Measurements from ENCODE around the gene RASGRF2. TPM values are rescaled to one million over a fixed set of nuclear protein-coding genes. Genes with fewer than 3 reads are reported as not detected.

RASGRF2 gene
- total RNA-seq, 1 donor from 2014 or later, result 0.05 TPM

GRCh38 chr5:81136557-81136956 lies 176.4 kb downstream of the RASGRF2 start:
- H3K27ac Mint-ChIP-seq (ENCODE audit: unreplicated experiment), result no peak overlapping the region
- DNase-seq (ENCODE audit: extremely low spot score, unreplicated experiment), result no peak
- peaks cover 16% of the 10 kb centered on the region for H3K27me3 Mint-ChIP-seq (ENCODE audit: unreplicated experiment)
- H3K9me3 Mint-ChIP-seq (ENCODE audit: unreplicated experiment), result peaks cover 9% of the 10 kb centered on the region
- peaks cover 13% of the 10 kb centered on the region for H3K4me1 Mint-ChIP-seq (ENCODE audit: unreplicated experiment)
- no peaks in the 10 kb centered on the region for H3K36me3 Mint-ChIP-seq (ENCODE audit: unreplicated experiment)
- TF ChIP-seq, protein P1, sequence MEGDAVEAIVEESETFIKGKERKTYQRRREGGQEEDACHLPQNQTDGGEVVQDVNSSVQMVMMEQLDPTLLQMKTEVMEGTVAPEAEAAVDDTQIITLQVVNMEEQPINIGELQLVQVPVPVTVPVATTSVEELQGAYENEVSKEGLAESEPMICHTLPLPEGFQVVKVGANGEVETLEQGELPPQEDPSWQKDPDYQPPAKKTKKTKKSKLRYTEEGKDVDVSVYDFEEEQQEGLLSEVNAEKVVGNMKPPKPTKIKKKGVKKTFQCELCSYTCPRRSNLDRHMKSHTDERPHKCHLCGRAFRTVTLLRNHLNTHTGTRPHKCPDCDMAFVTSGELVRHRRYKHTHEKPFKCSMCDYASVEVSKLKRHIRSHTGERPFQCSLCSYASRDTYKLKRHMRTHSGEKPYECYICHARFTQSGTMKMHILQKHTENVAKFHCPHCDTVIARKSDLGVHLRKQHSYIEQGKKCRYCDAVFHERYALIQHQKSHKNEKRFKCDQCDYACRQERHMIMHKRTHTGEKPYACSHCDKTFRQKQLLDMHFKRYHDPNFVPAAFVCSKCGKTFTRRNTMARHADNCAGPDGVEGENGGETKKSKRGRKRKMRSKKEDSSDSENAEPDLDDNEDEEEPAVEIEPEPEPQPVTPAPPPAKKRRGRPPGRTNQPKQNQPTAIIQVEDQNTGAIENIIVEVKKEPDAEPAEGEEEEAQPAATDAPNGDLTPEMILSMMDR (IDR thresholded peaks at IDR 0.05), result no peak
- H3K4me3 Mint-ChIP-seq (ENCODE audit: unreplicated experiment), result no peak overlapping the region

GRCh38 chr5:81137833-81138232 lies 177.7 kb downstream of the RASGRF2 start:
- no peak for DNase-seq (ENCODE audit: extremely low spot score, unreplicated experiment)
- H3K9me3 Mint-ChIP-seq (ENCODE audit: unreplicated experiment), result peaks cover 9% of the 10 kb centered on the region
- H3K36me3 Mint-ChIP-seq (ENCODE audit: unreplicated experiment), result no peaks in the 10 kb centered on the region
- TF ChIP-seq, protein P1 (IDR thresholded peaks at IDR 0.05), result no peak
- H3K27me3 Mint-ChIP-seq (ENCODE audit: unreplicated experiment), result peaks cover 15% of the 10 kb centered on the region
- H3K4me1 Mint-ChIP-seq (ENCODE audit: unreplicated experiment), result peaks cover 19% of the 10 kb centered on the region
- no peak overlapping the region for H3K27ac Mint-ChIP-seq (ENCODE audit: unreplicated experiment)
- H3K4me3 Mint-ChIP-seq (ENCODE audit: unreplicated experiment), result no peak overlapping the region

- no peak for DNase-seq (ENCODE audit: extremely low spot score, unreplicated experiment)
- TF ChIP-seq, protein P1 (IDR thresholded peaks at IDR 0.05), result no peak
- Mint-ChIP-seq H3K9me3 (ENCODE audit: unreplicated experiment) (peaks cover 9% of the 10 kb centered on the region), H3K27me3 (ENCODE audit: unreplicated experiment) (peaks cover 17% of the 10 kb centered on the region), H3K36me3 (ENCODE audit: unreplicated experiment) (no peaks in the 10 kb centered on the region), H3K27ac (ENCODE audit: unreplicated experiment) (peak overlapping the region; percentile 20), H3K4me3 (ENCODE audit: unreplicated experiment) (no peak overlapping the region), H3K4me1 (ENCODE audit: unreplicated experiment) (peaks cover 19% of the 10 kb centered on the region)
Measured at GRCh38 chr5:81140441-81140840, 180.3 kb downstream of the RASGRF2 start.

- peaks cover 9% of the 10 kb centered on the region for H3K9me3 Mint-ChIP-seq (ENCODE audit: unreplicated experiment)
- no peak for DNase-seq (ENCODE audit: extremely low spot score, unreplicated experiment)
Measured at GRCh38 chr5:81140943-81141342, 180.8 kb downstream of the RASGRF2 start.

DNA sequence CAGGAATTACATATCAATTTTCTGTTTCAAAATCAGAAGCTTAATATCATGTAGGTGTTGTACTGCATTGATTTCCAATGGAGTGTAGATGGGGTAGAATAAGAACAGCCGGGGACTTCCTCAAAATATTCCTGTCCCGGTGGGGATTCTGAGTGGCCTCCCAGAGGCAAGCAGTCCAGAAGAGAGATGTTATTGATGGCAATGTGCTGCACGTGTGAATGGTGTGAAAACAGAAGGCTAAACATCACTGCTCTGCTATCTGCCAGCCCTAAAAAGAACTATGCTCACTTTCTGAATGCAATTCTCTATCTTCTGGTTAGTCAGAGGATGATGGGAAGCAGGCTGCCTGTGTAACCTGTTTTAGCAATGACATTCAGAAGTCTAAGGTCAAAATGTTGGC lies 181.9 kb downstream of the RASGRF2 start:
- H3K27ac Mint-ChIP-seq (ENCODE audit: unreplicated experiment), result no peak overlapping the region
- H3K36me3 Mint-ChIP-seq (ENCODE audit: unreplicated experiment), result no peaks in the 10 kb centered on the region
- no peaks in the 10 kb centered on the region for H3K9me3 Mint-ChIP-seq (ENCODE audit: unreplicated experiment)
- no peak overlapping the region for H3K4me3 Mint-ChIP-seq (ENCODE audit: unreplicated experiment)
- DNase-seq (ENCODE audit: extremely low spot score, unreplicated experiment), result no peak
- H3K4me1 Mint-ChIP-seq (ENCODE audit: unreplicated experiment), result peaks cover 19% of the 10 kb centered on the region
- peaks cover 25% of the 10 kb centered on the region for H3K27me3 Mint-ChIP-seq (ENCODE audit: unreplicated experiment)
- TF ChIP-seq, protein P1 (IDR thresholded peaks at IDR 0.05), result no peak

More at GRCh38 chr5:81140943-81141342, 180.8 kb downstream of the RASGRF2 start:
- H3K4me3 Mint-ChIP-seq (ENCODE audit: unreplicated experiment), result no peak overlapping the region
- TF ChIP-seq, protein P1 (IDR thresholded peaks at IDR 0.05), result no peak
- H3K27me3 Mint-ChIP-seq (ENCODE audit: unreplicated experiment), result peaks cover 22% of the 10 kb centered on the region
- peak overlapping the region; percentile 20 for H3K27ac Mint-ChIP-seq (ENCODE audit: unreplicated experiment)
- H3K4me1 Mint-ChIP-seq (ENCODE audit: unreplicated experiment), result peaks cover 19% of the 10 kb centered on the region
- H3K36me3 Mint-ChIP-seq (ENCODE audit: unreplicated experiment), result no peaks in the 10 kb centered on the region

All from osteocyte (in vitro differentiated cells).